Endothelial cell of umbilical vein (primary cell): Measurements from ENCODE around the gene KLHL1. TPM values are rescaled to one million over a fixed set of nuclear protein-coding genes. Genes with fewer than 3 reads are reported as not detected.

Experiments used
- BruUV-seq: library from RNA; stranded (reverse); fragments of 400-500 nt; replicated peaks from 2 replicates; lab custom pipeline; 2021; lab: Mats Ljungman, UMichigan
- CTCF ChIA-PET: fragments of 300-600, 350-600 bp; sonication (Branson Sonifier 250); formaldehyde crosslinking; loops from one replicate; lab custom pipeline; 2021; ENCODE audit warnings: antibody characterized with exemption, inconsistent platforms; lab: Charles Lee
- POLR2A ChIA-PET: fragments of 300-600, 350-600 bp; sonication (Branson Sonifier 250); formaldehyde crosslinking; loops from one replicate; lab custom pipeline; 2021; ENCODE audit warnings: antibody characterized with exemption, inconsistent platforms; lab: Charles Lee
- DNase-seq: peaks from one replicate; pipeline ENCODE4 v3.0.0-alpha.2; 2011; ENCODE audit warnings: low read depth, low spot score
- FAIRE-seq: peaks from 2 replicates; lab custom pipeline; 2011; peaks lifted over from hg19 to GRCh38; lab: Jason Lieb, UNC
- H2AFZ ChIP-seq: 2 replicates; pipeline ENCODE4 v1.6.0; 2012; ENCODE audit warnings: low read depth, low read length, control low read depth, inconsistent platforms
- H3K27ac ChIP-seq: 2 replicates; pipeline ENCODE4 v1.5.1; 2011; ENCODE audit warnings: low read depth, mild to moderate bottlenecking, control low read depth, low read length, moderate library complexity; ENCODE audit not compliant: insufficient read depth
- H3K27me3 ChIP-seq, 2 experiments: 2 replicates each; pipeline versions ENCODE4 v1.6.0 to v1.6.1; 2011; ENCODE audit warnings: low read length in 2 of 2, mixed read lengths in 1 of 2; ENCODE audit not compliant: control insufficient read depth in 2 of 2, insufficient read depth in 2 of 2
- H3K36me3 ChIP-seq, 2 experiments: 2 replicates in 1 of 2; 3 replicates in 1 of 2; pipeline ENCODE4 v1.5.1; 2011; ENCODE audit warnings: low read length in 2 of 2, mild to moderate bottlenecking in 1 of 2, moderate library complexity in 1 of 2; ENCODE audit not compliant: control insufficient read depth in 2 of 2, insufficient read depth in 2 of 2; ENCODE audit errors: extremely low read depth in 1 of 2
- H3K4me1 ChIP-seq: 3 replicates; pipeline ENCODE4 v1.5.1; 2011; ENCODE audit warnings: mild to moderate bottlenecking, low read length; ENCODE audit not compliant: control insufficient read depth, insufficient read depth; ENCODE audit errors: extremely low read depth
- H3K4me2 ChIP-seq: 2 replicates; pipeline ENCODE4 v1.6.1; 2011; ENCODE audit warnings: low read length, control low read depth, mixed read lengths; ENCODE audit not compliant: insufficient read depth
- H3K4me3 ChIP-seq, 3 experiments: fragments of 200-600 bp in 1 of 3; sonication (generic), shearing (Covaris generic) in 1 of 3; replicated peaks in 1 of 3; 2 replicates each; pipeline ENCODE4 v1.5.1; 2011 to 2016; ENCODE audit warnings: control low read depth in 3 of 3, low read length in 3 of 3, mild to moderate bottlenecking in 2 of 3, inconsistent platforms in 1 of 3, low read depth in 1 of 3, moderate library complexity in 1 of 3; ENCODE audit not compliant: insufficient read depth in 1 of 3
- H3K79me2 ChIP-seq: 2 replicates; pipeline ENCODE4 v1.6.0; 2012; ENCODE audit warnings: low read length, inconsistent platforms; ENCODE audit not compliant: control insufficient read depth, insufficient read depth
- H3K9ac ChIP-seq: replicated peaks from 2 replicates; pipeline ENCODE3; 2011; ENCODE audit warnings: low read length, control low read depth; ENCODE audit not compliant: insufficient read depth; ENCODE audit errors: extremely low read depth
- H3K9me1 ChIP-seq: replicated peaks from 3 replicates; pipeline ENCODE4 v1.6.0; 2011; ENCODE audit warnings: mild to moderate bottlenecking, low read length; ENCODE audit not compliant: control insufficient read depth, insufficient read depth; ENCODE audit errors: extremely low read depth
- H3K9me3 ChIP-seq: replicated peaks from 2 replicates; pipeline ENCODE4 v1.5.1; 2012; ENCODE audit warnings: low read length, inconsistent platforms; ENCODE audit not compliant: control insufficient read depth, insufficient read depth
- H4K20me1 ChIP-seq: replicated peaks from 2 replicates; pipeline ENCODE3; 2011; ENCODE audit warnings: mild to moderate bottlenecking, low read length; ENCODE audit not compliant: control insufficient read depth, insufficient read depth; ENCODE audit errors: extremely low read depth
- EZH2 ChIP-seq: IDR thresholded peaks from 2 replicates; pipeline ENCODE4 v1.6.1; 2012; ENCODE audit warnings: borderline replicate concordance, low read depth, mild to moderate bottlenecking, moderate library complexity, low read length, inconsistent platforms; ENCODE audit not compliant: severe bottlenecking
- FOS ChIP-seq: IDR thresholded peaks from 2 replicates; pipeline ENCODE4 v1.6.1; 2011; ENCODE audit warnings: mild to moderate bottlenecking, low read length, moderate library complexity, borderline replicate concordance; ENCODE audit not compliant: insufficient read depth
- GATA2 ChIP-seq: IDR thresholded peaks from 2 replicates; pipeline ENCODE4 v1.7.0; 2011; ENCODE audit warnings: low read depth, mild to moderate bottlenecking, moderate library complexity, mixed read lengths, low read length; ENCODE audit not compliant: insufficient read length, insufficient read depth
- JUN ChIP-seq: IDR thresholded peaks from 2 replicates; pipeline ENCODE4 v1.6.1; 2011; ENCODE audit warnings: borderline replicate concordance, low read depth; ENCODE audit not compliant: insufficient read length, insufficient read depth
- POLR2A ChIP-seq: IDR thresholded peaks from 2 replicates; pipeline ENCODE4 v1.6.1; 2012; ENCODE audit warnings: low read depth, mild to moderate bottlenecking, control low read depth, low read length
- POLR2AphosphoS5 ChIP-seq: IDR thresholded peaks from 2 replicates; pipeline ENCODE4 v1.6.1; 2012; ENCODE audit warnings: low read depth, mild to moderate bottlenecking, control low read depth, low read length, moderate library complexity; ENCODE audit not compliant: insufficient read depth
- dilution Hi-C: fragments of 300-500 bp; cut with MboI; formaldehyde crosslinking; loops from one replicate; pipeline ENCODE4 v1.15.0; 2019; ENCODE audit warnings: low sequenced_read_pairs; ENCODE audit not compliant: extremely low pct_ligation_motif_present
- intact Hi-C: fragments of 100-400 bp; cut with micrococcal nuclease; formaldehyde crosslinking; loops from one replicate; pipeline ENCODE4 v1.10.0; 2022
- polyA plus RNA-seq, 4 experiments: library from polyadenylated mRNA; depleted of rRNA in 3 of 4; stranded (reverse) in 3 of 4; unstranded in 1 of 4; fragments of >200 nt; gene quantifications; 2 replicates each; pipeline versions ENCODE4 v1.2.1 to v1.2.3, GENCODE V29; 2011 to 2012; ENCODE audit warnings: missing spikeins in 1 of 4
- total RNA-seq: library from RNA; stranded (reverse); gene quantifications from 2 replicates; pipeline ENCODE4 v1.2.3, GENCODE V29; 2021
- TF ChIP-seq, protein P1 (sequence below): IDR thresholded peaks from 2 replicates; pipeline ENCODE4 v1.6.1; 2011; ENCODE audit not compliant: insufficient read depth, insufficient read length
- TF ChIP-seq, protein P2 (sequence below), 2 donors: IDR thresholded peaks; 1 replicate in 1 of 2; 2 replicates in 1 of 2; pipeline ENCODE4 v1.5.1; 2011; ENCODE audit warnings: low read length in 2 of 2, mild to moderate bottlenecking in 2 of 2, moderate library complexity in 2 of 2, control low read depth in 1 of 2, inconsistent platforms in 1 of 2, low read depth in 1 of 2; ENCODE audit not compliant: insufficient read depth in 1 of 2; ENCODE audit errors: extremely low read depth in 1 of 2

KLHL1 gene
- total and polyA plus RNA-seq, 2 donors (not counting 3 experiments of a cell fraction or from before 2014, with no cell fraction given): not detected

DNA sequence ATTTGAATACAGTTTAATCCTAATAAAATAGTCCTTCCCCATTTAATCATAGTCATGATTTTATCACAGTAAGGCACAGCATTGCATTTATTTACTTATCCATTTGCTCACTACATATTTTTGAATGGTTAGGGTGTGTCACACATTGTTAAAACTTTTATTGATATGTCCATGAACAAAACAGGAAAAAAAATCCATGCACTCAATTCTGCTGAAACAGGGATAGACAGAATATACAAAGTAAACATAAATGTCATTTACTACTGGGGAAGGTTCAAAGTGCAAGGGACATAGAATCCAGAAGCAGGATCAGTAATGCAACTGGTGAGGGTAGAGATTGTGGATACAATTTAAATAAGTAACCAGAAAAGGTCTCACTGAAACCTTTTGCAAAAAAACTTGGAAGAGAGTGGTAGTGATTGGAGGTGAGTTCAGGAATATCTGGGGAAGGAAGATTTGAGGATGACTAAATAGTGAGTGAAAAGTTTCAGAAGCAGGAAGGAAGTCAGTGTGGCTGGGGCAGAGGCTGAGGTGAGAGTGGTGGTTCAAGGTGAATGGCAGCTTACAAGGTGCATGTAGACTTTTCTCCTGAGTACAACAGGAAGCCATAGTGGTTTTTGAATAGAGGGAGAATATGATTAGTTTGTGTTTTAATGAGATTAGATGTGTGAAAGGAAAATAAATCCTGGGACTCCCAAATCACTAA lies 387.8 kb downstream of the KLHL1 start:
- Histone ChIP-seq H3K4me2 (no peak overlapping the region), H3K9ac (no peak overlapping the region), H3K79me2 (no peaks in the 10 kb centered on the region), H3K27ac (no peak overlapping the region), H4K20me1 (no peaks in the 10 kb centered on the region), H2AFZ (no peak overlapping the region), H3K9me1 (no peaks in the 10 kb centered on the region), H3K36me3 (no peaks in the 10 kb centered on the region), H3K9me3 (no peaks in the 10 kb centered on the region), H3K27me3 (no peaks in the 10 kb centered on the region), H3K4me1 (no peaks in the 10 kb centered on the region), H3K4me3 (no peak overlapping the region)
- dilution Hi-C loops: no loop called here
- no TSS peak for BruUV-seq
- FAIRE-seq (no peak), DNase-seq (no peak)
- CTCF ChIA-PET: no interaction called here
- POLR2A ChIA-PET: no interaction called here
- intact Hi-C loops: no loop called here
- TF ChIP-seq EZH2 (no peak), POLR2AphosphoS5 (no peak), POLR2A (no peak), FOS (no peak), GATA2 (no peak)
- TF ChIP-seq, protein P1, sequence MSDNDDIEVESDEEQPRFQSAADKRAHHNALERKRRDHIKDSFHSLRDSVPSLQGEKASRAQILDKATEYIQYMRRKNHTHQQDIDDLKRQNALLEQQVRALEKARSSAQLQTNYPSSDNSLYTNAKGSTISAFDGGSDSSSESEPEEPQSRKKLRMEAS: no peak

DNA sequence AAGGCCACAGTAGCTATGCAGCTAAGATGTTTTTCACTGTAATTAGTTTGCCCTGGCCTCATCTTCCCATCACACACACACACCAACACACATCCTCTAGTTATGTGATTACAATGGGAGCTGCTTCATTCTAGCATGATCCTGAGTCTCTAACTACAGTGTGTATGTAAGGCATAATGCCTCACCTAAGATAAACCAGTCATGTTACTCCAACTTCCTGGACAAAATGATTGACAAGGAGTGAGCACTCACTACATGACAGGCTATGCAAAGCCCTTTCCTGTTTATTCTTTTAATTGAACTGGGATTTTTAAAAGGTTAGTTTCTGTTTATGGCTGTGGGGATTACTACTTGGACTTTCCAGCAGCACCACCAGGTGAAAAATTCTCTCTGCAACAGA lies 401.4 kb downstream of the KLHL1 start:
- BruUV-seq: no TSS peak
- no peak overlapping the region for H3K4me2 ChIP-seq
- no peak overlapping the region for H3K4me3 ChIP-seq
- TF ChIP-seq, protein P2, sequence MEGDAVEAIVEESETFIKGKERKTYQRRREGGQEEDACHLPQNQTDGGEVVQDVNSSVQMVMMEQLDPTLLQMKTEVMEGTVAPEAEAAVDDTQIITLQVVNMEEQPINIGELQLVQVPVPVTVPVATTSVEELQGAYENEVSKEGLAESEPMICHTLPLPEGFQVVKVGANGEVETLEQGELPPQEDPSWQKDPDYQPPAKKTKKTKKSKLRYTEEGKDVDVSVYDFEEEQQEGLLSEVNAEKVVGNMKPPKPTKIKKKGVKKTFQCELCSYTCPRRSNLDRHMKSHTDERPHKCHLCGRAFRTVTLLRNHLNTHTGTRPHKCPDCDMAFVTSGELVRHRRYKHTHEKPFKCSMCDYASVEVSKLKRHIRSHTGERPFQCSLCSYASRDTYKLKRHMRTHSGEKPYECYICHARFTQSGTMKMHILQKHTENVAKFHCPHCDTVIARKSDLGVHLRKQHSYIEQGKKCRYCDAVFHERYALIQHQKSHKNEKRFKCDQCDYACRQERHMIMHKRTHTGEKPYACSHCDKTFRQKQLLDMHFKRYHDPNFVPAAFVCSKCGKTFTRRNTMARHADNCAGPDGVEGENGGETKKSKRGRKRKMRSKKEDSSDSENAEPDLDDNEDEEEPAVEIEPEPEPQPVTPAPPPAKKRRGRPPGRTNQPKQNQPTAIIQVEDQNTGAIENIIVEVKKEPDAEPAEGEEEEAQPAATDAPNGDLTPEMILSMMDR (IDR thresholded peaks at IDR 0.05; ENCODE audit: extremely low read depth in 1 of 2, insufficient read depth in 1 of 2, low read depth in 1 of 2, low read length in 2 of 2): no peak
- TF ChIP-seq, protein P1: no peak
- no peak for TF ChIP-seq EZH2
- TF ChIP-seq POLR2AphosphoS5: no peak
- no peak for TF ChIP-seq JUN
- TF ChIP-seq FOS: no peak
- intact Hi-C loops (no loop called here), dilution Hi-C loops (no loop called here)
- no peaks in the 10 kb centered on the region for H3K9me1 ChIP-seq
- no peak overlapping the region for H3K27ac ChIP-seq
- H3K27me3 ChIP-seq: no peaks in the 10 kb centered on the region
- H3K79me2 ChIP-seq: no peaks in the 10 kb centered on the region
- CTCF ChIA-PET: no interaction called here
- no peaks in the 10 kb centered on the region for H3K4me1 ChIP-seq
- no peak overlapping the region for H3K9ac ChIP-seq
- DNase-seq (no peak), FAIRE-seq (no peak)
- H2AFZ ChIP-seq: no peak overlapping the region
- no peaks in the 10 kb centered on the region for H4K20me1 ChIP-seq
- no peaks in the 10 kb centered on the region for H3K9me3 ChIP-seq
- POLR2A ChIA-PET: no interaction called here
- H3K36me3 ChIP-seq: no peaks in the 10 kb centered on the region
